Stomach (tissue), 4 donors: Measurements from ENCODE around the gene ATP9B.

Source experiments
- CTCF ChIP-seq, 7 experiments: fragments of 450-650 bp in 4 of 7; fragments of 200-600 bp in 3 of 7; sonication (generic) in 3 of 7; IDR thresholded peaks; one replicate each; pipeline ENCODE4 v1.5.1; 2016 to 2019; ENCODE audit warnings: antibody characterized with exemption in 7 of 7, control low read depth in 2 of 7, mild to moderate bottlenecking in 1 of 7
- POLR2A ChIP-seq, 4 donors: fragments of 450-650 bp; IDR thresholded peaks; one replicate each; pipeline ENCODE4 v1.6.1; 2016; ENCODE audit warnings: antibody characterized with exemption in 4 of 4, control low read depth in 2 of 4, mild to moderate bottlenecking in 1 of 4, moderate library complexity in 1 of 4
- POLR2AphosphoS5 ChIP-seq, 3 donors: sonication (generic); formaldehyde crosslinking; IDR thresholded peaks; one replicate each; pipeline ENCODE4 v1.6.1; 2016; ENCODE audit warnings: antibody characterized with exemption in 3 of 3

GRCh38 chr18:79106084-79106483 is 36.9 kb downstream of the ATP9B start:
- TF ChIP-seq CTCF (IDR thresholded peaks at IDR 0.05) (no peak), POLR2A (IDR thresholded peaks at IDR 0.05) (no peak), POLR2AphosphoS5 (IDR thresholded peaks at IDR 0.05) (no peak)
